Loucy (cell line): ENCODE data around the gene BPI.

ENCODE experiments used
- EZH2phosphoT487 ChIP-seq: fragments of 200-600 bp; IDR thresholded peaks from 2 replicates; pipeline ENCODE4 v1.6.1; 2018; ENCODE audit warnings: antibody characterized with exemption, mild to moderate bottlenecking, moderate library complexity, borderline replicate concordance
- TF ChIP-seq, protein P1 (sequence below): fragments of 200-600 bp; sonication (generic); conservative IDR thresholded peaks from 2 replicates; pipeline ENCODE4 v1.5.1; 2014; ENCODE audit warnings: mild to moderate bottlenecking, antibody characterized with exemption, low read length

DNA sequence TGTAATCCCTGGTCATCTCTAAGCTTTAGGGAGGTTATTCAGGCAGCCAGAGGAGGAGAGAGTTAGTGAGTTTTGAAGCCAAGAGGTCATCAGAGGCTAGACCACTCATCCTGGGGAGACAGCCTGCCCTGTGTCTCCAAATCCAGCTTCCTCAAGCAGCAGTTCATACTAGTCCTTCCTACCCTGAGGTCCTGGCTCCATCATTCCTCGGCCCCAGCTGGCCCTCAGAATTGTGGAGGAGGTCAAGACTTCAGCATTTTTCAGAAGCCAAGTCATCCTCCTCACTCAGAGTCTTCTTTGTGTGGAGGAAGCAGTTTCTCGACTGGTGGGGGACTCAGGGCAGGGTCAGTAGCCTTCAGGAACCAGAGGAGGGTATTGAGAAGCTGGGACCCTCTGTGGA lies 31.0 kb upstream of the BPI start:
- no peak for TF ChIP-seq EZH2phosphoT487
- TF ChIP-seq, protein P1, sequence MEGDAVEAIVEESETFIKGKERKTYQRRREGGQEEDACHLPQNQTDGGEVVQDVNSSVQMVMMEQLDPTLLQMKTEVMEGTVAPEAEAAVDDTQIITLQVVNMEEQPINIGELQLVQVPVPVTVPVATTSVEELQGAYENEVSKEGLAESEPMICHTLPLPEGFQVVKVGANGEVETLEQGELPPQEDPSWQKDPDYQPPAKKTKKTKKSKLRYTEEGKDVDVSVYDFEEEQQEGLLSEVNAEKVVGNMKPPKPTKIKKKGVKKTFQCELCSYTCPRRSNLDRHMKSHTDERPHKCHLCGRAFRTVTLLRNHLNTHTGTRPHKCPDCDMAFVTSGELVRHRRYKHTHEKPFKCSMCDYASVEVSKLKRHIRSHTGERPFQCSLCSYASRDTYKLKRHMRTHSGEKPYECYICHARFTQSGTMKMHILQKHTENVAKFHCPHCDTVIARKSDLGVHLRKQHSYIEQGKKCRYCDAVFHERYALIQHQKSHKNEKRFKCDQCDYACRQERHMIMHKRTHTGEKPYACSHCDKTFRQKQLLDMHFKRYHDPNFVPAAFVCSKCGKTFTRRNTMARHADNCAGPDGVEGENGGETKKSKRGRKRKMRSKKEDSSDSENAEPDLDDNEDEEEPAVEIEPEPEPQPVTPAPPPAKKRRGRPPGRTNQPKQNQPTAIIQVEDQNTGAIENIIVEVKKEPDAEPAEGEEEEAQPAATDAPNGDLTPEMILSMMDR: no peak
